ENCODE measurements around the gene HTR4.

- TF ChIP-seq EP300 (IDR thresholded peaks at IDR 0.05) = no peak
- no peak for TF ChIP-seq POLR2AphosphoS5 (IDR thresholded peaks at IDR 0.05)
Measured at GRCh38 chr5:148523139-148523538, 131.2 kb downstream of the HTR4 start.

Measured in sigmoid colon (tissue), 4 donors.